Activated CD8-positive, alpha-beta memory T cell treated with anti-CD3 and anti-CD28 coated beads for 24 hours (primary cell): ENCODE data around the gene ZIC4.

Experiments used
- DNase-seq: peaks from one replicate; pipeline ENCODE4 v3.0.0-alpha.2; 2020

ZIC4 gene

GRCh38 chr3:147341727-147342126, 64.6 kb downstream of the ZIC4 start:
- DNase-seq = no peak

GRCh38 chr3:147336543-147337278, 69.6 kb downstream of the ZIC4 start:
- DNase-seq = no peak
